Left ventricle myocardium inferior (tissue), 1 donor: ENCODE measurements around the gene C21orf58. TPM values are rescaled to one million over a fixed set of nuclear protein-coding genes. Genes with fewer than 3 reads are reported as not detected.
A peak's percentile ranks its signal among the peaks of the same experiment; 100 is the strongest.

ENCODE experiments used
- DNase-seq: peaks from one replicate; pipeline ENCODE4 v3.0.0-alpha.2; 2020
- H3K27ac ChIP-seq: fragments of 200-600 bp; replicated peaks from 2 replicates; pipeline ENCODE4 v1.8.0; 2021
- H3K27me3 ChIP-seq: fragments of 200-600 bp; 2 replicates; pipeline ENCODE4 v1.8.0; 2021; ENCODE audit warnings: low read depth
- H3K36me3 ChIP-seq: fragments of 200-600 bp; 2 replicates; pipeline ENCODE4 v1.8.0; 2021
- H3K4me1 ChIP-seq: fragments of 200-600 bp; 2 replicates; pipeline ENCODE4 v1.8.0; 2021
- H3K4me3 ChIP-seq: fragments of 200-600 bp; 2 replicates; pipeline ENCODE4 v1.8.0; 2021; ENCODE audit warnings: mild to moderate bottlenecking, moderate library complexity
- H3K9me3 ChIP-seq: fragments of 200-600 bp; replicated peaks from 2 replicates; pipeline ENCODE4 v1.8.0; 2021
- CTCF ChIP-seq: fragments of 200-600 bp; IDR thresholded peaks from 2 replicates; pipeline ENCODE4 v1.8.0; 2021; ENCODE audit warnings: antibody characterized with exemption, mild to moderate bottlenecking, borderline replicate concordance
- intact Hi-C: fragments of 100-400 bp; cut with micrococcal nuclease; formaldehyde crosslinking; loops from one replicate; pipeline ENCODE4 v1.11.0; 2022
- total RNA-seq: library from RNA; stranded (reverse); fragmentation: NEBNext Ultra II Directional; extraction: Animal tissue kit (Norgen Biotek cat#: 25700); gene quantifications from one replicate; pipeline ENCODE4 v1.2.1, GENCODE V29; 2021
- donor health status: DM: no; HTN: yes; CAD: no; lungs with severe emphysema.

The C21orf58 gene
- total RNA-seq, 1 donor from 2014 or later: 1.5 TPM

GRCh38 chr21:46294647-46295176 is 29.0 kb downstream of the C21orf58 start:
- H3K9me3 ChIP-seq: no peaks in the 10 kb centered on the region
- intact Hi-C loops: no loop called here
- H3K27ac ChIP-seq: peak overlapping the region; percentile 86
- no peak for TF ChIP-seq CTCF
- H3K36me3 ChIP-seq: peaks cover 17% of the 10 kb centered on the region
- H3K4me3 ChIP-seq: no peak overlapping the region
- H3K27me3 ChIP-seq: peaks cover 9% of the 10 kb centered on the region
- peaks cover 34% of the 10 kb centered on the region for H3K4me1 ChIP-seq
- DNase-seq: peak; percentile 29

GRCh38 chr21:46291561-46291960 is 32.1 kb downstream of the C21orf58 start:
- intact Hi-C loops: no loop called here
- Histone ChIP-seq H3K4me3 (no peak overlapping the region), H3K27me3 (no peaks in the 10 kb centered on the region), H3K9me3 (no peaks in the 10 kb centered on the region), H3K36me3 (peaks cover 26% of the 10 kb centered on the region), H3K27ac (no peak overlapping the region), H3K4me1 (peaks cover 40% of the 10 kb centered on the region)
- no peak for DNase-seq
- no peak for TF ChIP-seq CTCF

GRCh38 chr21:46289655-46290179 is 34.0 kb downstream of the C21orf58 start:
- H3K27ac ChIP-seq: no peak overlapping the region
- peaks cover 36% of the 10 kb centered on the region for H3K4me1 ChIP-seq
- intact Hi-C loops: no loop called here
- no peak for TF ChIP-seq CTCF
- H3K4me3 ChIP-seq: no peak overlapping the region
- no peaks in the 10 kb centered on the region for H3K9me3 ChIP-seq
- peaks cover 26% of the 10 kb centered on the region for H3K36me3 ChIP-seq
- no peaks in the 10 kb centered on the region for H3K27me3 ChIP-seq
- DNase-seq: no peak

- H3K4me1 ChIP-seq: peaks cover 56% of the 10 kb centered on the region
- H3K27me3 ChIP-seq: no peaks in the 10 kb centered on the region
- H3K9me3 ChIP-seq: no peaks in the 10 kb centered on the region
- peaks cover 45% of the 10 kb centered on the region for H3K36me3 ChIP-seq
- TF ChIP-seq CTCF: no peak
- intact Hi-C loops: no loop called here
- H3K27ac ChIP-seq: peak overlapping the region; percentile 96
- no peak for DNase-seq
- peak overlapping the region; percentile 84 for H3K4me3 ChIP-seq
Observed at GRCh38 chr21:46287541-46287940, 36.1 kb downstream of the C21orf58 start.

GRCh38 chr21:46286648-46287002 is 37.0 kb downstream of the C21orf58 start:
- intact Hi-C loops: no loop called here
- Histone ChIP-seq H3K4me1 (peaks cover 66% of the 10 kb centered on the region), H3K27ac (peak overlapping the region; percentile 96)

More at GRCh38 chr21:46286648-46287002, 37.0 kb downstream of the C21orf58 start:
- Histone ChIP-seq H3K9me3 (no peaks in the 10 kb centered on the region), H3K36me3 (peaks cover 47% of the 10 kb centered on the region), H3K4me3 (peak overlapping the region; percentile 84), H3K27me3 (no peaks in the 10 kb centered on the region)
- TF ChIP-seq CTCF: no peak
- DNase-seq: no peak
